Stomach (tissue), 4 donors: Measurements from ENCODE around the gene PIP5K1B.

ENCODE experiments used
- EP300 ChIP-seq: sonication (generic); formaldehyde crosslinking; IDR thresholded peaks from one replicate; pipeline ENCODE4 v1.6.1; 2017; ENCODE audit warnings: antibody characterized with exemption
- POLR2A ChIP-seq, 4 donors: fragments of 450-650 bp; IDR thresholded peaks; one replicate each; pipeline ENCODE4 v1.6.1; 2016; ENCODE audit warnings: antibody characterized with exemption in 4 of 4, control low read depth in 2 of 4, mild to moderate bottlenecking in 1 of 4, moderate library complexity in 1 of 4

DNA sequence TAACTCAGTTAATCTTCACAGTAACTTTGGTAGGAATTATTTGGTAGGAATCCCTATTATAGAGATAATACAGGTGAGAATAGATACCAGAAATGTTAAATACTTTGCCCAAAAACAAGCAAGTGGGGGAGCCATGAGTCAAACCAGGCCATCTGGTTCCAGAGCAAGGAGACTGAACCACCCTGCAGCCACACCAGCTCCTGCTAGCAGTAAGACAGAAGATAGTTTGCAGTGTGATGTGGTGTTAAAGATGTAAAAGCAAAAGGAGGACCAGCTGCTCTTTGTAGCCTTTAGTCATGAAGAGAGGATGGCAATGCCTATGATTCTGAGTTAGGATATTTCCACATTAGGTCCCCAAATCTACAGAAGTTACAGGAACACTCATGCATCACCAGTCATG, 207.5 kb downstream of the PIP5K1B start:
- TF ChIP-seq POLR2A (IDR thresholded peaks at IDR 0.05) (no peak), EP300 (no peak)
